Loucy (cell line): ENCODE measurements around the gene B9D1.

Experiments used
- CTCF ChIP-seq: fragments of 200-600 bp; sonication (generic); conservative IDR thresholded peaks from 2 replicates; pipeline ENCODE4 v1.5.1; 2014; ENCODE audit warnings: mild to moderate bottlenecking, antibody characterized with exemption, low read length
- EZH2phosphoT487 ChIP-seq: fragments of 200-600 bp; IDR thresholded peaks from 2 replicates; pipeline ENCODE4 v1.6.1; 2018; ENCODE audit warnings: antibody characterized with exemption, mild to moderate bottlenecking, moderate library complexity, borderline replicate concordance

- TF ChIP-seq CTCF (no peak), EZH2phosphoT487 (no peak)
Measured at GRCh38 chr17:19372866-19373504, 10.5 kb upstream of the B9D1 start.
